OCI-LY1 (cell line): ENCODE measurements around the gene CCL25.

ENCODE experiments used
- EZH2 ChIP-seq: fragments of 200-600 bp; sonication (generic), shearing (Covaris generic); IDR thresholded peaks from 2 replicates; pipeline ENCODE4 v1.8.0; 2017; ENCODE audit warnings: borderline replicate concordance, mixed run types, mild to moderate bottlenecking, antibody characterized with exemption, low read length, moderate library complexity, mixed read lengths
- TF ChIP-seq, protein P1 (sequence below): fragments of 200-600 bp; sonication (generic), shearing (Covaris generic); IDR thresholded peaks from 2 replicates; pipeline ENCODE4 v1.5.1; 2017; ENCODE audit warnings: mild to moderate bottlenecking, antibody characterized with exemption, low read length, moderate library complexity, mixed read lengths

DNA sequence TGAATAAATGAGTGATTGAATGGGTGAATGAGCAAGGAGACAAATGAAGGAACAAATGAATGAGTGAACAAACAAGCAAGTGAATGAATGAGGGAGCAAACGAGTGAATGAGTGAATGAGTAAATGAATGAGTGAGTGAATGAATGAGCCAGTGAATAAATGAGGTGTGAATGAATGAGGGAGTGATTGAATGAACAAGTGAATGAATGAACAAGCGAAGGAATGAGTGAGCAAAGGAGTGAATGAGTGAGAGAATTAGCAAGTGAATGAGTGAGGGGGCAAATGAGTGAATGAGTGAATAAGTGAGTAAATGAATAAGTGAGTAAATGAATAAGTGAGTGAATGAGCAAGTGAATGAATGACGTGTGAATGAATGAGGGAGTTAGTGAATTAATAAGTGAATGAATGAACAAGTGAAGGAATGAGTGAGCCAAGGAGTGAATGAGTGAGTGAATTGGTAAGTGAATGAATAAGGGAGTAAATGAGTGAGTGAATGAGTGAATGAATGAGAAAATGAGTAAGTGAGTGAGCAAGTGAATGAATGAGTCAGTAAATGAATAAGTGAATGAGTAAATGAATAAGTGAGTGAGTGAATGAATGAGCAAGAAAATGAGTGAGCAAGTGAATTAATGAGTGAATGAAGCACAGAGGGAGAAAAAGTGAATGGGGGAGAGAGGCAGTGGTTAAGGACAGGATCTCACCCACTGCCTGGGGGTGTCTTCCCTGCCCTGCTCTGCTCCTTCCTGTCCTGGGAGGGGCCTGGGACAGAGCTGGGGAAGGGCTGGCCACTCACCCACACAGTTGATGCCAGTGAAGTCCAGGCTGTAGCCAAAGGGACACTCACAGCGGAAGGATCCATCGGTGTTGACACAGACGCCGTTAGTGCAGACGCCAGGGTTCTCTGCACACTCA, 36.4 kb downstream of the CCL25 start:
- no peak for TF ChIP-seq EZH2
- TF ChIP-seq, protein P1, sequence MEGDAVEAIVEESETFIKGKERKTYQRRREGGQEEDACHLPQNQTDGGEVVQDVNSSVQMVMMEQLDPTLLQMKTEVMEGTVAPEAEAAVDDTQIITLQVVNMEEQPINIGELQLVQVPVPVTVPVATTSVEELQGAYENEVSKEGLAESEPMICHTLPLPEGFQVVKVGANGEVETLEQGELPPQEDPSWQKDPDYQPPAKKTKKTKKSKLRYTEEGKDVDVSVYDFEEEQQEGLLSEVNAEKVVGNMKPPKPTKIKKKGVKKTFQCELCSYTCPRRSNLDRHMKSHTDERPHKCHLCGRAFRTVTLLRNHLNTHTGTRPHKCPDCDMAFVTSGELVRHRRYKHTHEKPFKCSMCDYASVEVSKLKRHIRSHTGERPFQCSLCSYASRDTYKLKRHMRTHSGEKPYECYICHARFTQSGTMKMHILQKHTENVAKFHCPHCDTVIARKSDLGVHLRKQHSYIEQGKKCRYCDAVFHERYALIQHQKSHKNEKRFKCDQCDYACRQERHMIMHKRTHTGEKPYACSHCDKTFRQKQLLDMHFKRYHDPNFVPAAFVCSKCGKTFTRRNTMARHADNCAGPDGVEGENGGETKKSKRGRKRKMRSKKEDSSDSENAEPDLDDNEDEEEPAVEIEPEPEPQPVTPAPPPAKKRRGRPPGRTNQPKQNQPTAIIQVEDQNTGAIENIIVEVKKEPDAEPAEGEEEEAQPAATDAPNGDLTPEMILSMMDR, result no peak
